GM19467 (cell line): ENCODE results near the gene DMC1.

Experiments
- ATAC-seq: cut with Tn5 transposase; IDR thresholded peaks from one replicate; pipeline ENCODE4 v1.9.1; 2021; ENCODE audit warnings: mild to moderate bottlenecking, moderate library complexity; ENCODE audit not compliant: unreplicated experiment

DMC1 gene

DNA sequence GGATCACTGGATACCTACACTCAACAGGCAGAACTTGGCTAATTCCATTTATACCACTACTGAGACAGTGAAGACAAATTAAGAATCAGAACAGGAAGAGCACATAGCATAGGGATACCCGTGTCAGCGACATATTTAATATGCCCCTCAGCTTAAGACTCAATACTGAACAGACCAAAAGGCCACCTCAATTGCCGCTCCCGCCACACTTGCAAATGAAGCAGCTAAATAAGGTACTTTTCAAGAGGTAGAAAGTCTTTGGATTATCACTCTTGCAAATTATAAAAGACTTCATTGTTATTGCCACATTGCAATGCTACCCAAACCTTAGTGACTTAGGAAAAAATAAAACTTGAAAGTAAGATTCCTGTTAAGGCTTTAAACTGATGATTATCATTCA lies 67.0 kb downstream of the DMC1 start:
- ATAC-seq: no peak

DNA sequence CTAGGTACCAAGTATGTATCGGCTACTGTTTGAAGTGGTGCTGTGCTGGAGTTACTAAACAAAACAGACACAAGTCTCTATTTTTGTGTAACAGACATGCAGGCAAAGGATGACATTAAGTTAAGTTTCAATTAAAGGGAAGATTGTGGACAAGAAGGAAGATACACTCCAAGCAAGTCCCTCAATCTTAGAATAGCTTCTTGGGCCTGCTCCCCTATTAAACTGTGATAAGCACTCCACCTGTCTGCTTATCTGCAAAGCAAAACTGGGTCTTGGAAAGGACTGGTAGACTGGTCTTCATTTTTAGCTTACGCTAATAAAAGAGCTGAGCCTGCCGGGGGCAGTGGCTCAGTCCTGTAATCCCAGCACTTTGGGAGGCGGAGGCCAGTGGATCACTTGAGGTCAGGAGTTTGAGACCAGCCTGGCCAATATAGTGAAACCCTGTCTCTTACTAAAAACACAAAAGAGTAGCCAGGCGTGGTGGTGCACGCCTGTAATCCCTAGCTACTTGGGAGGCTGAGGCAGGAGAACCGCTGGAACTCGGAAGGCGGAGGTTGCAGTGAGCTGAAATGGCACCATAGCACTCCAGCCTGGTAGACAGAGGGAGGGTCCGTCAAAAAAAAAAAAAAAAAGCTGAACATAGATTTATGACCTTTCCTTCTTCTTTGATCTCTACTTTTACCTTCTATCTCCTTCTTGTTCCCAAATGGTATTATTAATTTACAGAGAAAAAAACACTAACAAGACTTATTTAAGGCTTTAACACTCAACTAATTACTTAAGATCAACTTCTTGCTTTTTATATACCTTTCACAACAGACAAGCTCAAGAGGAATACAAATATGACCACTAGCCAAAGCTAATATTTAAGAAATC lies 67.9 kb downstream of the DMC1 start:
- no peak for ATAC-seq

DNA sequence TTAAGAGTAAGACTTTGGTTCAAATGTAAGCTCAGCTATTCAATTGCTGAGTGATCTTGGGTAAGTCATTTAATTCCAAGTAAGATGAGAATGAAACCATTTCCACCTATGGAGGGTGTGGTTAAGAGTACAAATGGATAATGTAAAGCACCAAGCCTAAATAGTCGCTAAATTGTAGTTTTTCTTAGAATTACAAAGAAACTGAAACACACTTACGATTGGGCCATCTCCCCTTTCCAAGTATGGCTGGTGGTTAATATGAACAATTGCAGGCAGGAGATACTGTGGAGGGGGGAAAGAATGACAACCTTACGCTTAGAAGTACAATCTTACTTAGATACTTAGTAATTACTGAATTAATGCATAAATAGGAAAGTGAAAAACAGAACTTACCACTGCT lies 72.1 kb downstream of the DMC1 start:
- ATAC-seq: no peak

DNA sequence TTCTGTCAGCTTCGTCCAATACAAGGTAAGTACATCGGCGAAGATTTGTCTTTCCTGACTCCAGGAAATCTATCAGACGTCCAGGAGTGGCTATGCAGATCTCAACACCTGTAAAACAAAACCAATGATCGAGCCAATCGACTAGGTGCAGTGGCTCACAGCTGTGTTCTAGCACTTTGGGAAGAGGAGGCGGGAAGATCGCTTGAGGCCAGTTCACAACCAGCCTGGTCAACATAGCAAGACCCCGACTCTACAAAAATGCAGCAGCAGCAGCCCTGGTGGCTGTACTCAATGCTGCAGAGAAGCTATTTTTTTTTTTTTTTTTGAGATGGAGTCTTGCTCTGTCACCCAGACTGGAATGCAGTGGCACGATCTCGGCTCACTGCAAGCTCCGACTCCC lies 75.0 kb downstream of the DMC1 start:
- ATAC-seq: no peak

DNA sequence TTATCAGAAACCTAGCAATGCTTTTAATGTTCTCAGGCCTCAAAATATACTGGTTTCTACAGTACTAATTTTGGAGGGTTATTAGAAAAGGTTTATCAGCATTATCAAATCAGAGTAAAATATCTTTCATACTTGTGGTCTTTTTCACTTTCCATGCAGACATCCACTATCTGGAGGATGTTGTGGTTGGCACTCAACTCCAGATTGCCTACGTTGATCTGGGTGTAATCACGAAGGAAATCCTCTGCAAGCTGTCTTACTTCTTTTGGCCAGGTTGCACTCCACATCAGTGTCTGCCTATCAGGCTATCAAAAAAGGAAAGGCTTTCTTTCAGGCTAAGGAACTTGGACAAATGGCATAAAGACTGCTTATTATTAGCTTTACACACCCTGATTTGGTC lies 75.5 kb downstream of the DMC1 start:
- ATAC-seq: no peak

DNA sequence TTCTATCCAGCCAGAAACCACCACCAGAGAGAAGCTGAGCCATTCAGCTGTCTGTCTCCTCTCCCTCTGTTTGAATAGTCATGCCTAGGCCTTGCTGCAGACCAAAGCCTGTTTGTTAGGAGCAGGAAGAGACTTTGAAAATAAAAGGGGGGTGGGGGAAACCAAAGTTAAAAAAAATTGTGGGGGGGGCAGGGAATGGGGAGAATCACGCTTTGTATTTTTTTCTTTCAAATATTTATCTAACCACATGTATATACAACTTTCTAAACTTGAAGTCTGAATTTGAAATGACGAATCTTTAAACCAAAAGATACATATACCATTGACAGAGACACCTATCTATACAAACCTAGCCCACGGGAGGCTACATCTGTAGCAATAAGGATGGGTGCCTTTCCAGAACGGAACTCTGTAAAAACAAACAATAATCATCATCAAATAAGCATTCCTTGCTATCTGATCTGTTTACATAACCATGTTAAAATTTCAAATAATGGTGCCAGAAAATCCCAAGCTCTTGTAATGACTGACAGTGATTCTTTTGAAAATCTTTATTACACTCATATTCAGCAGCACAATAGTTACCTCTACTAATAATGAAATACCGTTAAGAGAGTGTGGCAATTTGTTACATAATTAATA lies 78.2 kb downstream of the DMC1 start:
- no peak for ATAC-seq

DNA sequence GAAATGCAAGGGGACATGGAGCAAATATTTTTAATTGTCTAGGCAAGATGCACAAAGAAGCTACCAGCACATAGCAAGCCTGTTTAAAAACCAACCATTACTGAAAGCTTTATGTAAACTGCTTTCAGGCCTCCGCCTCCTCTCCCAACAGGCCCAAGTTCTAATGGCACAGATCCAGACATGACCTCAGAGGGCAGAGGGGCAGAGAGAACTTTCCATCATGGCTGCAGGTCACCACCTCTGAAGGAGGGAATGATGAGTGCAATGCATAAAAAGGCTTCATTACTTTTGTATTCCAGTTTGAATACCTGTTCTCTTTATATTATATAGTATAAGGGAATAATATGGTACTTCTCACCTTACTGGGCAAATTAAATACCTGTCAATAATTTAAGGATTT lies 79.1 kb downstream of the DMC1 start:
- no peak for ATAC-seq

DNA sequence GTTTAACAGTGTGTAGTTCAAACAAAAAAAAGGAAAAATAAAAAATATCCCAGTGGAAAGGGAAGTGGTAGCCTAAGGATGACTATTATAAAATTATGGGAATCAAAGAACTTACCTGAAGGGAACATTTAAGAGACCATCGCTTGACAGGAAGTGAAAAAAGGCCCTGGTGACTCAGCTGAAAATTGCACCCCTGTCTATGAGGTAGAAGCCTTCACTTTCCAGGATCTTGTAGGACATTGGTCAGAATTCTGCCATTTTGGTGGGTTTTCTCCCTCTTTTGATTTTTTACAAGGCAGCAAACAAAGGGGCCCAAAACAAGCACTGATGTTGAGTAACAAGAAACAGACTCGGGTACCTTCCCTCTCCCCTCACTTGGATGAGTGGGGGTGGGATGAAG lies 79.5 kb downstream of the DMC1 start:
- ATAC-seq: no peak

DNA sequence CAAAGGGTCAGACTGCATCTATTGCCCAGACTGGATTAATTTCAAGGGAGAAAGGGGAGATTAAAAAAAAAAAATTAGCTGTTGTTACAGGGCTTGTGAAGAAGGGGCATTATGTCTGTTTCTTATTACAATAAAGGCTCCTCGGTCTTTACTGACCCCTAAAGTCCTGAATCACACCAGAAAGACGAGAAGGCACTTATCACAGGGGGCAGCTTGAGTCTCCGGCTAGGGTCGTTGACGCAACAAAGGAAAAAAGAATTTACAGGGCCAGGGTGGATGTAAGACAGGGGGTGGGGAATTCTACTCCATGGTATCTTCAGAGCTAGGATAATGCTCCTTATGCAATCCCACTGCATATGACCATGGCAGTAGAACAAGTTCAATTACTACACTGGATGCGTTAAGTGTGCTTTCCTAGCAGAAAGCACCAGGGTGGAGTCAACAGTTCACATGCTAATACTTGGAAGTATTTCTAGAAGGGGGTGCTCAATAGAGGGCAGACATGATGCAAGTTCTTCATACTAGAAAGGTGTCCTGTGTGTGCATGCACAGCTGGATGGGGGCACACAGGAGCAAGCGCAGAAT lies 80.3 kb downstream of the DMC1 start:
- ATAC-seq: no peak

DNA sequence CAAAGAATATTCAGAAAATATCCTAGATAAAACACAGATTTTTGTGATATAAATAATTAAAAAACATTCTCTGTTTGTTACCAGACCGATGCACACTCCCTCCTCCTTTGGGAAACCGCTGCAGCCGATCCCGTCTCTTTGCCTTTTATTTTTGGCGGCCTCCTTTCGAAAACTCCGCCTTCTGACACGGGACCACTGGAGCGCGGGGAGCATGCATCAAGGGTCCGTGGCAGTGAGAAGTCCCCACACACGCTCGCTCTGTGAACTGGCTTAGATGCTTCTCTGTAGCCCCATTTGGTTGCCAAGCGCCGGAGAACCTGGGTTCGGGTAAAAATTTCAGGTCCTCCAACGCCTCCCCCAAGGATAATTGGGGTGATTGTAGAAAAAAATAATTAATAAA lies 80.8 kb downstream of the DMC1 start:
- ATAC-seq: no peak

DNA sequence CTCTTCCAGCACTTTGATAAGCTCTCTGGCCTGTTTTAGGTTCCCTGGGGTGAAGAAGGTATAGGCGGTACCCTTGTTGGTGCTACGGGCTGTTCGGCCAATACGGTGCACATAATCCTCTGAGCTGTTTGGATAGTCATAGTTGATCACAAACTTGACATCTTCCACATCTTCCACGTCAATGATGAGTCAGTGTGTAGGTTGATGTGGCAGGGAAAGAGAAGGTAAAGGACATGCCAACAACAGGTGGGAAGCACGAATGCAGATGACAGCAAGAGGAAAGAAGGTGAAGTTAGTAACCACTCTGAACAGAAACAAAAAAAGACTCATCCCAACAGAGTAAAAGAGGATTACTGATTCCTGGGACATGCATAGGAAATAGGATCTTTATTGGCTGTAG lies 82.0 kb downstream of the DMC1 start:
- ATAC-seq: no peak

DNA sequence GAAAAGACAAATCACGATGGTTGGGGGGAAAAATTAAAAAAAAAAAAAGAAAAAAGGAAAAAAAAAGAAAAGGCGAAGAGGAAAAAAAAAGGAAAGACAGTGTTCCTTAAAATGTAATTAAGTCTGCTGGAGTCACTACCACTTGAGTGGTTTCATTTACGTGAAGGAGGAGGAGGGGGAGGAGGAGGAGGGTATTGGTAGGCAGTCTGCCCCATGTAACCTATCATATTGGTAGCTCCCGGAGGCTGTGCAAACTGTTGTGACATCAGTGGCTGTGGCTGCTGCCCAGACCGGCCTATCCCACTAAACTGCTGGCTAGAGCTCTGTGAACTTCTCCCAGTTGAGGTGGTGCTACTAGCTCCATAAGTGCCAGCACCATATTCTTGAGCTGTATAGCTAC lies 84.2 kb downstream of the DMC1 start:
- no peak for ATAC-seq

DNA sequence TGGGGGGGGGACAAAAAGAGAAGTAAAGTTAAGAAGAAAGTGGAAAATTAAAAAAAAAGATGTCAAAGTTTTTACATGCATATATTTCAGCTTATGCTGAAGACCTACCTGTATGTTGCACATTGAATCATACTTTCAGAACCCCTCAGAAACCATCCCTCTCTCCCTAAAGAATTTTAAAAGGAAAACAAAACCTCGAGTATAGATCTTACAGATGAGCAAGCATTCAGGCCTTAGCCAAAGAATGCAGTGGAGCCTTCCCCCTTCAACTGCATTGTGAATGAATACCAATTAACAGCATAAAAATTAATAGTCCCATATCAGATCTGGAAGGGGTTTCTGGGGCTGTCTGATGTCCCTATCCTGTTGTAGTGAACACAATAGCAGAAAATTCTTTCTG lies 85.7 kb downstream of the DMC1 start:
- no peak for ATAC-seq

DNA sequence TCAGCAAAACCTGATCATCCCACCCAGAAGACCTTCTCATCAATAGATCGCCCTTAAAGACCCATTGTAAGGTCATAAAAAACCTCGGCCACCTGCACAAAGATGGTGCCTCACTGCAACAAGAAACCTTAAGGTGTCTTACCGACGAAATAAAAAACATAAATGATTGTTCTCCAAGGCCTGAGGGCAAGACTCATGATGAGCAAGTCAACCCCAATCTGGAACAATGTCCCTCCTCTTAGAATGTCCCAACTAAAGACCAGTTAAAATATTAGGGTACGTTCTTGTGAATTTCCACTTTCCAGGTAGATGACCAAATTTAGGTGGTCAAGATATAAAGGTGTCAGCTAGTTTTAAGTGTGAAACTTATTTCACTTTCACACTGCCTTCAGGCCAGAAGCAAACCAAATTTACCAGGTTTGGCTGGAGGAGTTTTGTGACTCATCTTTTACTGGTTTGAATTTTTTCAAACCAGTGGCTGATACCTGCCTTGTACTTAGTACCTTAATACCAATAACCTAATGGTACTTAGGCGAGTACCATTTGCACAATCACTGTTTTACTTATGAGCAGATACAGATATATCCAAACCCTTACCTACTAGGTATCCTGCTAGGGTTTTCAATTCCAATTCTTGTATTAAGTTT lies 87.2 kb downstream of the DMC1 start:
- no peak for ATAC-seq

DNA sequence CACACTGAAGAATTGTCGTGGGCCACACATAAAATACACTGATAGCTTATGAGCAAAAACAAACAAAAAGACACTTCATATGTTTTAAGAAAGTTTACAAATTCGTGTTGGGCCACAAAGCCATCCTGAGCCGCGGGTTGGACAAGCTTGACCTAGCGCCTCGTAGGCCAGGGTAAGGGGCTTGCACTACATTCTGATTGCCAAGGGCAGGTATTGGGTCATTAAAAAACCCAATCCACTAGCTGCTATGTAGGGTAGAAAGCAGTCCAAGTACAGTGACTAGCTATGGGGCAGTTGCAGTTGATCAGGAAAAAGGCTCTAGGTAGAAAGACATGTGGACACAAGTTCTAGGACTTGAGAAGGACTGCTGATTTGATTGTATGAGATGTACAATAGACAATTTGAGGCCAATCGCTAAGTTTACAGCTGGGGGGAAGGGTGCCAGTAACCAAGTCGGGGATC lies 88.1 kb downstream of the DMC1 start:
- ATAC-seq: no peak

DNA sequence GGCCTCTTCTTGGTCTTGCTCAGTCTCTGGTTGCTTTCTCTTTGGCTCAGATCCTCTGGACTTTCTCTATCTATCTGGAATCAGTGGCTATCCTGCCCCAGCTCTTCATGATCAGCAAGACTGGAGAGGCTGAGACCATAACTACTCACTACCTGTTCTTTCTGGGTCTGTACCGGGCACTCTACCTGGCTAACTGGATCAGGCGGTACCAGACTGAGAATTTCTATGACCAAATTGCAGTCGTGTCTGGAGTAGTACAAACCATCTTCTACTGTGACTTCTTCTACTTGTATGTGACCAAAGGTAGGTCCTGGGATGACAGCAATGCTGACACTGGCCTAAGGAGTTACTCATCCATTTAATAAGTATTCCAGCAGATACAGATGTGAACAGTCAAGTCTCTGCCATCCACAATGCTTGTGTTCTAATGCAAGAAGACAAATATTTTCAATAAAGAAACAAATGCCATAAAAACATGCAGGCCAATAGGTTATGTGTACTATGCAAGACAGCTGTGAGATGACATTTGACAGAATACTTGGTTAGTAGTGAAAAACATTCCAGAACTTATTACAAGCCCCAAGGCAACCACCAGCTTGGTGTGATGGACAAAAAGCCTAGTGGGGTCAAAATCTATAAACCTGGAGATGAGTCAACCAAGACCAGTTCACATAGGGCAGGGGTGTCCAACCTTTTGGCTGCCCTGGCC lies 88.7 kb downstream of the DMC1 start:
- no peak for ATAC-seq

DNA sequence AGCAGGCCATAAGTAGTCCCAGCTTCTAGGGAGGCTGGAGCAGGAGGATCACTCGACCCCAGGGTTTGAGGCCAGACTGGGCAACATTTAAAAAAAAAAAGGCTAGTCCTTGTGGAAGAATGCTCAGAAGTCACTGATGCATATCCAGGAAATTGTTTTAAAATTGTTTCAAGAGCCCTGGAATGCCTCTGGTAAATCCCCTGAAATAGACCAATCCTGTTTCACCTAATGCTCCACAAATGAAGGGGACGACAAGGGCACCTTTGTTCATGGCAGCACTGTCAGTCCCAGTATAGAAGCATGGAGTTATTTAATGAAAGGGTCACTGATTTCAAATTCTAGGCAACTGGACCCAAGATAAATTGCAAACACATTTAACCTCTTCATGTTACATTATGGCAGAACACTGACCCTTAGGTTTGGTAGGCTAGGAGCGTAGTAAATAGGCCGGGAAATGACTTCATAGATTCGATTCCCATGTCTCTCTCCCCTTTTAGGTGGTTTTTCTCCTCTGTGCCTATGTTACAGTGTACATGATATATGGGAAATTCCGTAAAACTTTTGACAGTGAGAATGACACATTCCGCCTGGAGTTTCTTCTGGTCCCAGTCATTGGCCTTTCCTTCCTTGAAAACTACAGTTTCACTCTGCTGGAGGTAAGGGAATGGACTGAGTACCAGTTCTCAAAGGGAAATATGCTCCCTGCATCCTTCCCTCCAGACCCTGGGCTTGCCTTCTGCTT lies 90.7 kb downstream of the DMC1 start:
- ATAC-seq: no peak

DNA sequence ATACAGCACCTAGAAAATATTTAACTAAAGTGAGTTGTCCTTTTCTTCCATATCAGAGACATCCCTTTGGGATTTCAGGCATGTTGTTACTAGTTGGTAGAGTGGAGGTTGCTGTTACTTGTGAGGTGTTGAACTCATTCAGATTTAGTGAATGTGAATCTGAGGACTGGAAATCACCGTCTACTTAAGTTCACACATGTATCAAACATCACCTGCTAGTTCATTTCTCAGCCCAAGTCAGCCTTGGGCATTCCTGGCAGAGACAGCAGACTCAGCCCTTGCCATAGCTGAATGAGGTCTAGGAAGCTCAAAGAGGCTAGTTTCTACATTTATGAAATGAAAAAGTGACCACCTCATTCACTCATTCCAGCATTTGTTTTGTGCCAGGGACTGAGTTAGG lies 92.4 kb downstream of the DMC1 start:
- ATAC-seq: no peak

DNA sequence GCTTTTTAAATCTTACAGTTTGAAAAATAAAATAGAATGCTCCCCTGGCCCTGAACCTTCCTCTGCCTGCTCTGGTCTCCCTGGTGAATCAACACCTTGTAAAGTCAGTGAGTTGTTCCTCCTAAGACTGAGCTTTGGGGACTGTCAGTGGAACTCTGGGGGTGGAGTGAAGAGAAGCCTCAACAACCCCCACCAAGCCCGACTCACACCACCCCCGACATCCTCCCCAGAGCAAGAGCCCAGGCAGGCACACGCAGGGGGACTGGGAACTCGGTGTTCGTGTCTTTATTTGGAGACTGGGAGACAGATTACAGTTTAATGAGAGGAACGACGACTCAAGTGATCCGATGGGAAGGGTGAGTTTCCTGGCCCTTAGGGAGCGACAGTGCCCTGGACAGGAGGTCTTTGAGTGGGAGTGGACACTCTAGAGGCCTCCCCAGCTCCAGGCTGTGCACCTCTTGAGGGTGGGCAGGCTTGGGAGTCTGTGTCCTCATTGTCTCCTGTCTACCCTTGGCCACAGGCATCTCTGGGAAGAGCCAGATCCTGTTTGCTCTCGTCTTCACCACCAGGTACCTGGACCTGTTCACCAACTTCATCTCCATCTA lies 95.9 kb downstream of the DMC1 start:
- ATAC-seq: no peak

DNA sequence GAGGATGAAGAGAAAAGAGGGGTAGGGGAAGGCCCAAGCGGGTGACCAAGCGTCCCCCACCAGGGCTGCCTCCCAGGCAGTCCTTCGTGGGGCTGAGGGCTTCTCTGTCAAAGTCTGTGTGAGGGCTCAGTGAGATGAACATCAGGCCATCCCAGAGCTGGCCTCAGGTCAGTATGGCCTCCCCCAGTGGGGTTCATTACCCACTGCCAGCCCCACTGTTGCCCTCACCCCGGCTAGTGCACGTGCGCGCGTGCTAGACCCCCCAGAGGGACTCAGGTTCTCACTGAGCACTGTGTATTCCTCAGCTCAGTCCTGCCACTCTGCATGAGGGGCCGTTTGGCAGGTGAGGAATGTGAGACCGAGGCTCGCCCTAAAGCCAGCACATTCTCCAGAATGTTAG lies 98.7 kb downstream of the DMC1 start:
- no peak for ATAC-seq
